ENCODE results near the gene HDAC3.

HDAC3 gene

DNA sequence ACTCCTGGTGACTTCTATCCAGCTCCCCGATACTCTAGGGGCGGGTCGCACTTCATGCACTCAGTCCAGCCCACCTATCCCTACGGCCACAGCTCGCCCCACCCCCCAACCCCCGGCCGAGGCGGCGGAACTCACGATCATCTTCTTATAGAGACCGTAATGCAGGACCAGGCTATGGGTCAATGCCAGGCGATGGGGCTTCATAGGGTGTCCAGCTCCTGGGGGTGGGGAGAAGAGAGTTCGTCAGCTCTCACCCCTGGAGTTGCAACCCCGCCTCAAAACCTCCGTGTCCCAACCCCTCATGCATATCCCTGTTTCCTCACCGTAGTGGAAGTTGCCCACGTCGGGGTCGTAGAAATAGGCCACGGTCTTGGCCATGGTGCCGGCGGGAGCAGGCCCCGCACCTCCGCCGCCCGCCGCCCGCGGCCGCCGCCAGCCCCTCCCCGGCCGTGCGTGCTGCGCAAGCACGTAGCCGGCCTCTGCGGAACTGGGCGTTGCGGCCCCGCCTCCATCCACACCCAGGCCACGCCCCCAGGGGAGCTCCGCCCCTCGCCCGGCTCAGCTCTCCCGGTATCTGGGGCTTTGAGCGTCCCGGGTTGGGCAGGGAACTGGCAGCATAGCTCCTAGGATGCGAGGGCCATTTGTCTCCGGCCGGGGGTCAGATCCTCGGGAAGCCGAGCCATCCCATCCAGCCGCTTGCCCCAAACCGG, at the start of gene HDAC3, which contains the start of gene RELL2:
HDAC3 (minus strand) TSS at position 437 of the 710 bp plus-strand sequence; CDS start at position 378, 59 bp downstream.
RELL2 (plus strand) TSS at position 585 of the 710 bp plus-strand sequence. CDS start 1,229 bp downstream, outside the sequence.
- DNase-seq, result peak; percentile 79

DNA sequence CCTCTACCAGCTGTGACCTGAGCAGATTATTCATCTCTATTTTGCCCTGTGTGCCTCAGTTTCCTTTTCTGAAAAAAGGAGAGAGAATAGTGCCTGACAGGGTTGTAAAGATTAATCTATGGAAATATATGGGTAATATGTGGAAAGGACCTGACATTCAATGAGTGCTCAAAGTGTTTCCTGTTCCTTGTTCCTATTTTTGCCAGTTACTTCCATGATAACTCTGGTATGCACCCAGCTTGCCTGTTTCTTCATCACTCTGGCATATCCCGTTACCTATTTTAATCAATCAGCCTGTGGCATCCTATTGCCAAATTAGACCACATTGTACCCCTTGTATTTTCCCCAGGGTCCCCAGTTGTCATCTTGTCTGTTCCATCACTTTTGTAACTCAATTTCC, 48.9 kb upstream of the HDAC3 start:
- no peak for DNase-seq

DNA sequence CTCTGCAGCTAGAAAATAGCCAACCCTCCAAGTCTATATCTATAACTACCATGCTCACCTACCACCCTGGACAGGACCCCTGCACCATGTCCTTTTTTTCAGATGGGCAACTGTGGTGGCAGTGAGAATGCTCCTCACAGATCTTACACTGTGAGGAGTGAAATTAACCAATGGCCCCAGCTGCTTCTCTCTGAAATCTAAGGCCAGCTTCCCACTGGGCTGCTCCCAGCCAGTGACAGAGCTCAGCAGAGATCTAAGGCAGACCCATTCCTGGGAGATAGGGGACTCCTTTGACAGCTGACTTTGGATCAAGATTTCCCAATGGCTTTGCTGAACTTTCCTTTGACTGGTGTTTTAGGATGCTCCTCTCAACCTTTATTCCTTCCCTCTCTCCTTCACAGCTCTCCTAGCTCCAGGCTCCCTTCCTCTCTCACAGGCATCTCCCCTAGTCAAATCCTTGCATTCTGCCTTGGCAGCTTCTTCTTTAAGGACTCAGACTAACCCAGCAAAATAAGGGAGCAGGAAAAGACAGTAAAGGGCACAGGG, 47.0 kb upstream of the HDAC3 start:
- DNase-seq, result no peak

DNA sequence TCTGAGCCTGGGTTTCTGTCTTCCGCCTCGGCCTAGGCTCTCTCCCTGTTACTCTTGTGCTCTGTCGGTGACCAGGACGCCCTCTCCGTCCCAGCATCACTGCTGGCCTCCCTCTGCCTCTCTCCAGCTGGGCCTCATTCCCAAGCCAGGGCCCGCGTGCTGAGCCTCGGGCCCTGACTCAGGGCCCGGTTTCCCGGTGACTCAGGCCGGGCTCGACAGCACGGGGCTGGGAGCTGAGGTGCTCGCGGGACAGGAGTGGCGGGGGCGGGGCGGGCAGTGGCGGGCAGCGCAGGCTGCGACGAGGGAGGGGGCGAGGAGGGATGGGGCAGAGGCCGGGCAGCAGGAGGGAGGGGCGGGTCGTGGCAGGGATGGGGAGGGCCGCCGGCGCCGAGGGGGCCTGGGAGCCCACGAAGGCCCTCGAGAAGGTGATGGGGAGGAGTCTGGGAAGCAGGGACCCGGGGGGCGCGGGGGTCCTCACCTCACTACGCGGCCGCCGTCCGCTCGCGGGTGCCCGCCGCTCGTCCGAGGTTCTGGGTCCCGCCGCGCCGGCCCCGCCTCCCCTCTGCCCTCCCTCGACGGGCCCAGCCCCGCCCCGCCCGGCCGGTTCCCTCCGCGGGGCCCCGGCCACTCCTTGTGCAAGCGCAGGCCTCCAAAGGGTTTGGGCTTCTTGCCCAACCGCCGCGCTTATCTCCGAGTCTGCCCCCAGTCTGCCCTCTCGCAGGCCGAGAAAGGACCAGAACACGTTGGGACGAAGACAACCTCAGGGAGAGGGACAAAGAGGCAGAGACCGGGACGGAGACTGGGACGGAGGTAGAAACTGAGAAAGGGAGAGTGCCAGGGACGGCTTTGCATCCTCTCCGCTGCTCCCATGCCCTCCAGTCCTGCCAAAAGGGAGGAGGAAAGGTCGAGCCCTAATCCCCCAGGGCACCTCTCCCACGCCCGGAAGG, 45.3 kb upstream of the HDAC3 start, which contains the start of gene ARAP3:
ARAP3 (minus strand) TSS at position 536 of the 947 bp plus-strand sequence. CDS start 1,744 bp downstream, outside the sequence.
- DNase-seq, result no peak

DNA sequence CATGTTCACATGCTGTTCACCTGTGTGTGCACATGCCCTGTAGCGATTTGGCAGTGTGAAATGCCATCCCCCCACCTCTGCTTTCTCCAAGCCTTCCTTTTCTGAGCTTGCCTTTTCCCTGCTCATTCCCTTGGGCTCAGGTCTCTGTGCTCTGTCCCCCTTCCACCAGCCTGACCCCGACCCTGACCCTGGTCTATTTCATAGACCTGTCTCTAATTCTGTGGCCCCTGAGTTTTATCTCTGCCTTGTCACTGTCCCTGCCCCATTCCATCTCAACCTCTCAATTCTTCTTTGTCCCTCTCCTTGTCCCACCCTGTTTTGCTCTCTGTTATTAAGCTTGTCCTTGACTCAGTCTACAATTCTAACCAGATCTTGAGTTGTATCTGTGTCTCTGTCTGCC, 44.6 kb upstream of the HDAC3 start:
- no peak for DNase-seq

DNA sequence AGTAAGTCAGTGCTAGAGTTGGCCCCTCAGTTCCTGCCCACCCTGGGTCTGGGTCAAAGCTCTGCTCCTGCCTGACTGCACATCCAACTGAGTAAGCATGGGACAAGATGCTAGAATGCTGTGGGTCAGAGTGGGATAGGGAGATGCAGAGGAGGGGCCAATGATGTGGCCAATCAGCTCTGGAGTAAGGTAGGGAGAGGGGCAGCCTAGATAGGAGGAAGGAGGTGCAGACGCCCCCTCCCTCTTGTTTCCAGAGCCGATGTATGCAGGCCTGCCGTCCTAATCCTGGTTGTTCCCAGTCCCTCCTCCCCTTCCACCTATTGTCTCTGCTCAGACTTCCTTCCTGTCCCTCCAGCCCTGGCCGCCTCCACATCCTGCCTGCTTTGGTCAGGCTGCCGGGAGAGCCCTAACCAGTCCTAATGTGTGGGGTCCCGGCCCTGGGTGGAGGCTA, 44.1 kb upstream of the HDAC3 start:
- no peak for DNase-seq

DNA sequence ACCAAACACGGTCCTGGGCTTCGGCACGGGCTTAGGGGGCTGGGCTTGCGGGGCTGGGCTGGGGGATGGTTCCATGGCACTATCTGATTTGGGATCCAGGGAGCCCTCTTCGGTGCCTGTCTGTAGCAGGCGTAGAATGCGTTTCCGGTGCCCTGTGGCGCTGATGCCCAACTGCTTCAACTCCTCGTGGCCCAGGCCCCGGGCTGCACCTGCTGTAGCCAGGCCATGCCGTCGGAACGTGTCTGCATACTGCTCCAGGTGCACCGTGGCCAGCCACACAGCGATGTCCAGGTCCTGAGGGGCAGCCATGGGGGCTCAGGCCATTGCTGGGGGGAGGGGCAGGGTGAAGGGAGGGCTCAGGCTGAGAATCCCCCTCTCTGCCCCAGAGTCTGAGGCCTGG, 43.5 kb upstream of the HDAC3 start:
- DNase-seq, result no peak

DNA sequence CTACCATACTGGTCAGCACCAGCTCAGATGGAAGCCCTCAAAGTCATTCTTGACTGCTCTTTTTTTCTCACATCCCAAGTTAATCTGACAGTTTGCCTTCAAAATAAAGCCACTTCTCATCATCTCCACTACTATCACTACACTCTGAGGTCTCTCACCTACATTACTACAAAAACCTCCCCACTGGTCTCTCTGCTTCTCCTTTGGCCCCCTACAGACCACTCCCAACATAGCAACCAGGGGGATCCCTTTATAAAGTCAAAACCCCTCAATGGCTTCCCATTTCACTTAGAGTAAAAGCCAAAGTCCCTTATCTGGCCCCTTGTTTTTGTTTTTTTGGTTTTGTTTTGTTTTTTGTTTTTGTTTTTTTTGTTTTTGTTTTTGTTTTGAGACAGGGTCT, 40.8 kb upstream of the HDAC3 start:
- no peak for DNase-seq

DNA sequence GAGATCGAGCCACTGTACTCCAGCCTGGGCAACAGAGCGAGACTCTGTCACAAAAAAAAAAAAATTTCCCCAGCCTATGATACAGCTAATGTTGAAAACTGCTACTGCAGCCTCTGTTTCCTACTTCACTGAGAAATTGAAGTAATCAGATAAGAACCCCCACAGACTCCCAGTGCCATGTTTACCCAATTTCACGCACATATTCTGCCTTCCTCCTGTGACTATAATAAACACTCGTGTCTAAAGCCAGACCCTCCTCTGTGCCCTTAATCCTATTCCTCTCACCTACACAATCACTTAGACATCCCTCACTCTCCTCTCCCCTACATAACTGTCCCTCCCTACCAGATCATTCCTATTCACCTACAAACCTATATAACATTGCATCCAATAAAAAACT, 39.0 kb upstream of the HDAC3 start:
- DNase-seq, result no peak

DNA sequence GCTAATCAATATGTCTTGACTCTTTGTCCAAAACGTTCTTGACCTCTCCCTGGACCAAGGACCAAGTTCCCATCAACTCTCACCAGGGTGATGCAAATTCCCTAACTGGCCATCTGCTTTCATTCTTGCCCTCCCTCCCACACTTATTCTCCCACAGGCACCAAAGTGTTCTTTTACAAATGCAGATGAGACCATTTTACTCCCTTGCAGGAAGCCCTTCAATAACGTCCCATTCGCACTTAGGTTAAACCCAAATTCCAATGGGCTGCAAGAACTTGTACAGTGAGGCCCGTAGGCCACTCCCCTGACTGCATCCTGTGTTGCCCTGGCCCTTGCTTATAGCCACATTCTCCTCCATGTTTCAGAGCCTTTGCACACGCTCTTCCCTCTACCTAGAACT, 38.1 kb upstream of the HDAC3 start:
- no peak for DNase-seq

DNA sequence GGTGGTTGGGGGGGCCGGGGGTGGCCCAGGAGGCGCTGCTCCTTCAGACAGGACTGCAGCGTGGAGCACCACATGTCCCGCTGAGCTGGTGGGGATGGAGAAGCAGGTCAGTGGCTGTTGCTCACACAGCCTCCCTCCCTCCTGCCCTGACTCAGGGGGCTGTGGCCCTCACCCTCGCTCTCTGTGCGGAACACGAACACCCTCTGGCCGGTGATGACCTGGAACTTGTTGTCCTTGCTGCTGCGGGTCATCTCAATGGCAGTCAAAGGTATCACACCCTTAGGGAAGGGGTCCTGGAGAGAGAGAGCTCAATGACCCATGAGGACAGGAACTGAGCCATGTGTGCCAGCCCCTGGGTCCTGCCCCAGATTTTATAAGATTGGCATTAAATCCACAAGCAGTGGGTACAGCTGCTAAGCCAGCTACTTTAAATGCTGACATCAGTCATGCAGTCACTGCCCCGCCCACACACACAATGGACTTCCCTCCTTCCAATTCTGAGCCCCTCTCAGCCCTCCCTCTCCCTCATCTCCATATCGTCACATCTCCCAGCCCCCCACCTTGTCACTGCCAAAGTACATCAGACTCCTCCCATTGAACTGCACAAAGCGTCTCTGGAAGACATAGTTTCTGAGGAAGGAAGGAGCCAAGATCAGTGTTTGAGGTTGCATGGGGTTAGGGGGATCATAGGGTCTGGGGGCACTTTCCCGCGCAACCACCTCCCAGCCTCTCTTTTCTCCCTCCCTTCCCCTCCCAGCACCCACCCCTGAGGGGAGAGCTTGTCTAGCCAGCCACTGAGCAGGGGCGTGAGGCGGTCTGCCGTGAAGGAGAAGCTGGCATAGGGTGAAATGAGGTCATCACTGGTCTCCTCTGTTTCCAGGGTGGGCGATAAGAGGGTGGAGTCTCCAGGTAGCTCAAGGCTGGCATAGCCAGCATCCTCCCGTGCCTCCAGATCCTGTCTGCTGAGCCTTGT, 36.5 kb upstream of the HDAC3 start:
- DNase-seq, result no peak

DNA sequence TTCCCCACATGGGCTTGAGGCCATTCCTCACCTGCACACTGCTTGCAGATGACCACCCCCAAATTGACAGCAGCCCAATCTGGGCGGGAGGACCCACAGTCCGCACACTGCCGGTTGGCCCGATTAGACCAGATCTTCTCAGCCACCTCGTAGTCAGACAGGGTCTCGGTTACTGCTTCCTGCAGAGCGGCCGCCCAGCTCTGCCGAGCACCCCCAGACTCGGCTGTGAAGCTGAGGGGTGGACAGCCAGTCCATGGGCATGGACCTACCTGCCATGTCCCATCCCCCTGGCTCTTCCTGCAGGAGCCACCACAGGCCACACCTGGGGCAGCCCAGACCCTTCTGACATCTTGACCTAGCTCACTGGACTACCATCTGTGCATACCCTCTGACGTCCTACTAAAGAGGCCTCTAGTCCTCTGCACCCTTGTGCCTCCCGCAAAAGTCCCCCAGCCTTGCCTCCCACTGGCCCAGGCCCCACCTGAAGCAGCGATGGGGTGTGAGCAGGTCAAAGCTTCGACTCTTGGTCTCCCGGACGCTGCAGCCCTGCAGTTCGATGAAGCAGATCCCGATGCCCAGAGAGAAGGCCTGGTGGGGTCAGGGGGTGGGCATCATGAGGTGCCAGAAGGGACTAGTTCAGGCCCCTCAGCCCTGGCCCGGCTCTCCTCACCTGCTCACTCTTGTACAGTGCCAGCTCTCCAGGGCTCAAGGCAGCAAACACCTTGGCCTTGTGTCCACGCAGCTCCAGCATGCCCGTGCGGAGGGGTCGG, 35.6 kb upstream of the HDAC3 start:
- DNase-seq, result no peak

DNA sequence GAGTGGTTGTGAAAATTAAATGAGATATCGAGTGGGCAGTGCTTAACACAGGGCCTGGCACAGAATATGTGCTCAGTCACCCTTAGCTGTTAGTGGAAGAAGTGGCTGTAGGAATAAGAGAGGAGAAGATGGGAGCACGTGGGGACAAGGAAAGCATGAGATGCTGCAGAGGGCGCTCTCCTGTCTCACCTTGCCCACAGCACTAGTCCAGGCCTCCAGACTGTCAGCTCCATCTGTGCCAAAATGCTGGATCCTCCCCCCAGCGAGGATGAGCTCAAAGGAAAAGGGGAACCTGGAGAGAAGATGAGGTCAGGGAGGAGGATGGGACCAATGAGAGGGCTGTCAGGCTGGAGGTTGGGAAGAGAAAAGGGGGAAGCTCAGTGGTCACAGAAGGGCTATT, 32.9 kb upstream of the HDAC3 start:
- DNase-seq, result no peak

DNA sequence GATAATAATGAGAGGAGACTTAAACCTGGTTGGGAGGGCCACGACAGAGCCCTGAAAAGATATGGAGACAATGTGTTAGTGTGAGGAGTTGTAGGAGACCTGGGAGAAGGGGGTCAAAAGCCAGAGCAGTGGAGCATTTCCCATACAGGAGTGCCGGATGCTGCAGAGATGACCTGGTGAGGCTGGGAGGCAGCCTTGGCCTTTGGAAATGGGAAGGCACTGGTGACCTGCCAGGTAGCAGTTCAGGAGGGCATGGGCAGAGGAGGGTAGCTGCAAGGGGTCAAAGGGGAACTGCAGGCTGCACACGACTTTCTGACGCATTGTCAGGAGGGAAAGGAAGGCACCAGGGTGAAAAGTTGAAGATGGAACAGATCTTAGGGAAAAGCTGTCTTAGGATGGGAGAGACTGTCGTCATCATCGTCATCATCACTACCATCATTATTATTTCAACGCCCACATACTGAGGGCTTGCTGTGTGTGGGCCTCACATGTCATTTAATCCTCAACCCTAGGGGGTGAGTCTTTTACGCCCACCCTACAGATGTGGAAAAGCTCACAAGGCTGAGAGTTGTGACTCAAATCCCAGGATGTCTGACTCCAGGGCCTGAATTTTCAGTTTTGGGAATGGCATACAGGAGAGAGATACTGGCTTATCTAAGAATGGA, 32.1 kb upstream of the HDAC3 start:
- no peak for DNase-seq

DNA sequence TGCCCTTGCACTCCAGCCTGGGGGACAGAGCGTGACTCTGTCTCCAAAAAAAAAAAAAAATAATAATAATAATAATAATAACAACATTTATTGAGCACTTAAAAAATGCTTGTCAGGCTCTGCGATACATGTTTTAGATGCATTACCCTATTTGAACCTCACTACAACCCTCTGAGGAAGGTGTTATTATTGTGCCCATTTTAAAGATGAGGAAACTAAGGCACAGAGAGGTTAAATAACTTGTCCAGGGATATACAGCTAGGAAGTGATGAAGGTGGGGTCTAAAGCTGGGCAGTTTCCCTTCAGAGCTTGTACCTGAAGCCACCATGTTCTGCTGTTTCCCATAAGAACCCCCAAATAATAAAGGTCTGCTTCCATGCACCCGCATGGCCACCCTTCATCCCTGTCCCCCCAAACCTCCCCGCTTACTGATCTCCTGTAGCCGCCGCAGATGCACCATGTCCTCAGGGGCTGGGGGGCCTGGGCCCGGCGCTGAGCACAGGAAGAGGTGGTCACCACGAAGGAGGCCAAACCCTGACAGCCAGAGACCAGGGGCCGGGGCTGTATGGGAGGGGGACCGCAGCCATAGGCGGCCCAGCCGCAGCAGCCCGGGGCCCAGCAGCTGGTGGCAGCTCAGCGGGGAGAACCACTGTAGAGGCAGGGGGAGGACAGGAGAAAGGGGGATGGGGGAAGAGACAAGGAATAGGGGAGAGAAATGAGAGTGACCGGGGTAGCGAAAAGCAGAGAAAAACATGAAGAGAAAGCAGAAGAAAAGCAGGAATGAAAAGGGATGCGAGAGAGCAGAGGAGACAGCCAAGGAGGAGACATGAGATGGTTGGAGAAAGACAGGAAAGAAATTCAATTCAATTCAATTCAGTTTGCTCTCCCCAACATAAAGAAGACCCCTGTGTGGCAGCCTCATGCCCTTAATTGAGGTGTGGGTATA, 29.6 kb upstream of the HDAC3 start:
- no peak for DNase-seq

DNA sequence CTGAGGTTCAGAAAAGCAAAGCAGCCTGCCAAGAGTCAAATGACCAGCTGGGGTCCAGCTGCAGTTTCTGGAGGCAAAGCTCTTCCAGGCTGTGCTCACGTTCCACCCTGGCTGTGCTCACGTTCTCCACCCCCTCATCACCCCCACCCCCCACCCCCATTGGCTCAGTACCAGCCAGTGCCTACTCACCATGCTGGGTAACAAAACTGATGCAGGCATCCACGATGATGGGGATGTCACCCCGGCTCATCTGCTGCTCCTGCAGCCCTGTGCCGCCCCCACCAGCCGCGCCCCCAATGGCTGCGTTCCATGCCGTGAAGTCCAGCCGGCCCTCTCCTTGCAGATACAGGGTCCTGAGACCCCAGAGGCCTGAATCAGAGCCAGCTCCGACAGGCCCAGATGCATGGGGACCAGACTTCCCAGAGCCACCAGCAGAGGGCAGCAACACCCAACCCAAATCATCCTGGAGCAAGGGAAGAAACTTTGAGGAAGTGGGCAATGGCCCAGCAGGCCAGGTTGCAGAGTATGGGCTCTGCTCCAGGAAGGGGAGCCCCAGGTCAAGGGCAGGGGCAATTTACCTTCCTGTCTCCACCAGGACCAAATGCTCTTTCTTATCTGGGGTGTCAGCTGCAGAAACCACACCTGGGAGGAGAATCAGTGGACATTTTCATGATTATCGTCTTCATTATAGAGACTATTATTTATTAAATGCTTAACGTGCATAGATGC, 28.2 kb upstream of the HDAC3 start:
- DNase-seq, result peak; percentile 19

DNA sequence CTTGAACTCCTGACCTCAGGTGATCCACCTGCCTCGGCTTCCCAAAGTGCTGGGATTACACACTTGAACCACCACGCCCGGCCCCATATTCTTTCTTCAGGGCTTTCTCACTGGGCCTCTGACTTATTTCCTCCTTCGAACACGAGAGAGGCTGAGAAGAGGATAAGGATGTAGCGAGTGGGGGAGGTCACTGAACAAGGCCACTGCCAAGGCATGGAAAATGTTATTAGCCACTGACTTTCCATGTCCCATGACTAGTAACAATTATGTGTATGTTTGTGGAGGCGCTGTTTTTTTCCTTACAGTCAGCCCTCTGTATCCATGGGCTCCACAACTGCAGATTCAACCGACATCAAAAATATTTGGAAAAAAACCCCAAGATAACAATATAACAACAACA, 26.9 kb upstream of the HDAC3 start:
- no peak for DNase-seq

DNA sequence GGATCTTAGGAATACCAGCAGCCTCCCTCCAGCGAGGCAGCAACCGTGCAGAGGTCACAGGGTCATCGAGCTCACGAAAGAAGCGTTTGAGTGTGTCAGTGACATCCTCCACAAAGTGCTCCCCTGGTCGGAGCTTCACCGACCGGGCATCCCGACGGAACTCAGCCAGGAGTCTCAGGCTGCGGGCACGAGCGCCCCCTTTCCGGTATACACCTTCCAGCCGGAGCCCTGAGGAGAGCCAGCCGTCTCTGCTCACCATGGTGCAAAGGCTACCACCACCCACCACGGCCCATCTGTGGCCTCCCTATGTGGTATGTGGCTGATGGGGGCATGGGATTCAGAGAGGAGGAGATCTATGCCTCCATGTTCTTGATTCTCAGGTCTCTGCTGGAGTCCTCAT, 25.4 kb upstream of the HDAC3 start:
- DNase-seq, result no peak
